NCI-H1105 (cell line): Measurements from ENCODE around the gene STK26.
"Not testable (repeated sequence)": the region's sequence is repeated elsewhere in the genome, so short reads cannot be mapped to it uniquely, and the experiment has no call there.

Source experiments
- DNase-seq: peaks from one replicate; lab custom pipeline; 2025; lab: John Stamatoyannopoulos, UW

STK26 gene

GRCh38 chrX:132037479-132037993 lies 14.4 kb downstream of the STK26 start:
- no peak for DNase-seq

GRCh38 chrX:132040066-132040465 lies 17.0 kb downstream of the STK26 start:
- DNase-seq = no peak

GRCh38 chrX:132041015-132041414 lies 17.9 kb downstream of the STK26 start:
- no peak for DNase-seq

- no peak for DNase-seq
Observed at GRCh38 chrX:132043977-132044376, 20.9 kb downstream of the STK26 start.

- DNase-seq = no peak
Observed at GRCh38 chrX:132044953-132045352, 21.9 kb downstream of the STK26 start.

GRCh38 chrX:132045456-132045855 lies 22.4 kb downstream of the STK26 start:
- DNase-seq = no peak

GRCh38 chrX:132046533-132046932 lies 23.4 kb downstream of the STK26 start:
- DNase-seq = no peak

GRCh38 chrX:132051778-132052177 lies 28.7 kb downstream of the STK26 start:
- DNase-seq = not testable (repeated sequence)

- no peak for DNase-seq
Observed at GRCh38 chrX:132058050-132058449, 34.9 kb downstream of the STK26 start.

- no peak for DNase-seq
Observed at GRCh38 chrX:132058975-132059374, 35.9 kb downstream of the STK26 start.

- no peak for DNase-seq
Observed at GRCh38 chrX:132059973-132060540, 37.0 kb downstream of the STK26 start.

GRCh38 chrX:132063334-132063733 lies 40.2 kb downstream of the STK26 start:
- no peak for DNase-seq

GRCh38 chrX:132063862-132064261 lies 40.8 kb downstream of the STK26 start:
- DNase-seq = no peak

- no peak for DNase-seq
Observed at GRCh38 chrX:132068405-132068804, 45.3 kb downstream of the STK26 start.

- DNase-seq = no peak
Observed at GRCh38 chrX:132071254-132071653, 48.2 kb downstream of the STK26 start.

- DNase-seq = no peak
Observed at GRCh38 chrX:132077414-132077813, 54.3 kb downstream of the STK26 start.

- no peak for DNase-seq
Observed at GRCh38 chrX:132077912-132078311, 54.8 kb downstream of the STK26 start.

- no peak for DNase-seq
Observed at GRCh38 chrX:132085786-132086185, 62.7 kb downstream of the STK26 start.

- no peak for DNase-seq
Observed at GRCh38 chrX:132086672-132087071, 63.6 kb downstream of the STK26 start.

GRCh38 chrX:132088864-132089263 lies 65.8 kb downstream of the STK26 start:
- DNase-seq = no peak

GRCh38 chrX:132090403-132091159 lies 67.5 kb downstream of the STK26 start:
- DNase-seq = no peak

GRCh38 chrX:132092439-132093065 lies 69.5 kb downstream of the STK26 start:
- no peak for DNase-seq

GRCh38 chrX:132093239-132093860 lies 70.2 kb downstream of the STK26 start:
- no peak for DNase-seq
